Activated naive CD4-positive, alpha-beta T cell treated with anti-CD3 and anti-CD28 coated beads for 36 hours (primary cell): ENCODE measurements around the gene HIVEP1. TPM values are rescaled to one million over a fixed set of nuclear protein-coding genes. Genes with fewer than 3 reads are reported as not detected.

Source experiments
- CTCF ChIA-PET: fragments of 350-600 bp; sonication (Branson Sonifier 250); formaldehyde crosslinking; loops from one replicate; lab custom pipeline; 2021; ENCODE audit warnings: antibody characterized with exemption; lab: Charles Lee
- DNase-seq: peaks from one replicate; pipeline ENCODE4 v3.0.0-alpha.2; 2020
- H3K27ac Mint-ChIP-seq: one replicate; pipeline ENCODE4 v1.8.0; 2021; ENCODE audit warnings: mild to moderate bottlenecking, mixed read lengths
- H3K27me3 Mint-ChIP-seq: one replicate; pipeline ENCODE4 v1.8.0; 2021; ENCODE audit warnings: low read depth, mixed read lengths
- H3K36me3 Mint-ChIP-seq: one replicate; pipeline ENCODE4 v1.8.0; 2021; ENCODE audit warnings: low read depth, mixed read lengths
- H3K4me1 Mint-ChIP-seq: one replicate; pipeline ENCODE4 v1.8.0; 2021; ENCODE audit warnings: low read depth, mixed read lengths
- H3K4me3 Mint-ChIP-seq: one replicate; pipeline ENCODE4 v1.8.0; 2021; ENCODE audit warnings: mild to moderate bottlenecking, moderate library complexity, mixed read lengths
- H3K9me3 Mint-ChIP-seq: one replicate; pipeline ENCODE4 v1.8.0; 2021; ENCODE audit warnings: mixed read lengths
- intact Hi-C: fragments of 100-400 bp; cut with micrococcal nuclease; formaldehyde crosslinking; loops from one replicate; pipeline ENCODE4 v1.15.1; 2023
- total RNA-seq, 2 experiments: library from RNA; stranded (reverse); gene quantifications; one replicate each; pipeline ENCODE4 v1.2.3, GENCODE V29; 2021

The HIVEP1 gene
- total RNA-seq, 2 experiments from 2014 or later, result 43.6 to 47.9 TPM

GRCh38 chr6:12082368-12082767 lies 70.3 kb downstream of the HIVEP1 start:
- DNase-seq, result no peak
- Mint-ChIP-seq H3K27ac (no peak overlapping the region), H3K9me3 (no peaks in the 10 kb centered on the region), H3K4me1 (peaks cover 44% of the 10 kb centered on the region), H3K4me3 (no peak overlapping the region), H3K36me3 (peaks cover 7% of the 10 kb centered on the region), H3K27me3 (no peaks in the 10 kb centered on the region)
- intact Hi-C loops, result no loop called here
- CTCF ChIA-PET, result interaction anchor here (0.9 kb wide), 1 partner anchor 19 kb away, joined by 3 read pairs; no protein-coding TSS in a partner anchor

- no peaks in the 10 kb centered on the region for H3K27me3 Mint-ChIP-seq
- no peak for DNase-seq
- CTCF ChIA-PET, result interaction anchor here (0.8 to 0.9 kb wide), 3 partner anchors 9 to 153 kb away, joined by 3 read pairs; no protein-coding TSS in a partner anchor
- H3K9me3 Mint-ChIP-seq, result no peaks in the 10 kb centered on the region
- no peak overlapping the region for H3K4me3 Mint-ChIP-seq
- H3K27ac Mint-ChIP-seq, result no peak overlapping the region
- peaks cover 40% of the 10 kb centered on the region for H3K4me1 Mint-ChIP-seq
- intact Hi-C loops, result no loop called here
- no peaks in the 10 kb centered on the region for H3K36me3 Mint-ChIP-seq
Measured at GRCh38 chr6:12083302-12083701, 71.2 kb downstream of the HIVEP1 start.

- CTCF ChIA-PET, result interaction anchor here (0.7 to 0.9 kb wide), 3 partner anchors 8 to 154 kb away, joined by 3 read pairs; no protein-coding TSS in a partner anchor
- no peak for DNase-seq
- no peaks in the 10 kb centered on the region for H3K27me3 Mint-ChIP-seq
- intact Hi-C loops, result no loop called here
- no peak overlapping the region for H3K27ac Mint-ChIP-seq
- no peaks in the 10 kb centered on the region for H3K9me3 Mint-ChIP-seq
- peaks cover 40% of the 10 kb centered on the region for H3K4me1 Mint-ChIP-seq
- H3K36me3 Mint-ChIP-seq, result no peaks in the 10 kb centered on the region
- H3K4me3 Mint-ChIP-seq, result no peak overlapping the region
Measured at GRCh38 chr6:12083763-12084162, 71.7 kb downstream of the HIVEP1 start.

- no peak overlapping the region for H3K27ac Mint-ChIP-seq
- intact Hi-C loops, result no loop called here
- CTCF ChIA-PET, result no interaction called here
Measured at GRCh38 chr6:12084681-12085080, 72.6 kb downstream of the HIVEP1 start.

GRCh38 chr6:12088531-12088930 lies 76.4 kb downstream of the HIVEP1 start:
- CTCF ChIA-PET, result interaction anchor here (0.6 kb wide), 1 partner anchor 294 kb away, joined by 4 read pairs; no protein-coding TSS in a partner anchor
- H3K27me3 Mint-ChIP-seq, result no peaks in the 10 kb centered on the region

More at GRCh38 chr6:12084681-12085080, 72.6 kb downstream of the HIVEP1 start:
- Mint-ChIP-seq H3K27me3 (no peaks in the 10 kb centered on the region), H3K4me3 (no peak overlapping the region), H3K9me3 (no peaks in the 10 kb centered on the region), H3K36me3 (no peaks in the 10 kb centered on the region), H3K4me1 (peaks cover 40% of the 10 kb centered on the region)
- no peak for DNase-seq

GRCh38 chr6:12090714-12091113 lies 78.6 kb downstream of the HIVEP1 start:
- H3K27me3 Mint-ChIP-seq, result no peaks in the 10 kb centered on the region
- peaks cover 16% of the 10 kb centered on the region for H3K36me3 Mint-ChIP-seq
- intact Hi-C loops, result no loop called here
- peaks cover 4% of the 10 kb centered on the region for H3K9me3 Mint-ChIP-seq
- no peak overlapping the region for H3K27ac Mint-ChIP-seq
- CTCF ChIA-PET, result interaction anchor here (0.6 to 1.8 kb wide), 2 partner anchors 10 to 320 kb away, joined by 3 to 5 read pairs; no protein-coding TSS in a partner anchor
- DNase-seq, result no peak
- peaks cover 11% of the 10 kb centered on the region for H3K4me1 Mint-ChIP-seq
- no peak overlapping the region for H3K4me3 Mint-ChIP-seq

More at GRCh38 chr6:12088531-12088930, 76.4 kb downstream of the HIVEP1 start:
- H3K36me3 Mint-ChIP-seq, result peaks cover 13% of the 10 kb centered on the region
- H3K4me3 Mint-ChIP-seq, result no peak overlapping the region
- intact Hi-C loops, result no loop called here
- H3K27ac Mint-ChIP-seq, result no peak overlapping the region
- DNase-seq, result no peak
- peaks cover 4% of the 10 kb centered on the region for H3K9me3 Mint-ChIP-seq
- peaks cover 19% of the 10 kb centered on the region for H3K4me1 Mint-ChIP-seq

- CTCF ChIA-PET, result interaction anchor here (0.7 to 1.1 kb wide), 2 partner anchors 9 to 17 kb away, joined by 3 to 4 read pairs; no protein-coding TSS in a partner anchor
- intact Hi-C loops, result no loop called here
- Mint-ChIP-seq H3K9me3 (peaks cover 4% of the 10 kb centered on the region), H3K36me3 (peaks cover 16% of the 10 kb centered on the region), H3K4me3 (no peak overlapping the region), H3K27me3 (no peaks in the 10 kb centered on the region), H3K4me1 (peaks cover 19% of the 10 kb centered on the region), H3K27ac (no peak overlapping the region)
- no peak for DNase-seq
Measured at GRCh38 chr6:12092762-12093161, 80.7 kb downstream of the HIVEP1 start.

GRCh38 chr6:12094689-12095088 lies 82.6 kb downstream of the HIVEP1 start:
- intact Hi-C loops, result no loop called here
- no peak for DNase-seq

GRCh38 chr6:12096342-12096741 lies 84.2 kb downstream of the HIVEP1 start:
- Mint-ChIP-seq H3K27me3 (no peaks in the 10 kb centered on the region), H3K9me3 (peaks cover 4% of the 10 kb centered on the region), H3K4me3 (no peak overlapping the region), H3K36me3 (peaks cover 19% of the 10 kb centered on the region), H3K4me1 (peaks cover 38% of the 10 kb centered on the region), H3K27ac (no peak overlapping the region)
- CTCF ChIA-PET, result no interaction called here
- intact Hi-C loops, result no loop called here
- no peak for DNase-seq

More at GRCh38 chr6:12094689-12095088, 82.6 kb downstream of the HIVEP1 start:
- Mint-ChIP-seq H3K27me3 (no peaks in the 10 kb centered on the region), H3K4me3 (no peak overlapping the region), H3K27ac (no peak overlapping the region), H3K4me1 (peaks cover 26% of the 10 kb centered on the region), H3K9me3 (peaks cover 4% of the 10 kb centered on the region), H3K36me3 (peaks cover 23% of the 10 kb centered on the region)
- CTCF ChIA-PET, result interaction anchor here (0.6 kb wide), 1 partner anchor 302 kb away, joined by 3 read pairs; no protein-coding TSS in a partner anchor

- no peak for DNase-seq
- intact Hi-C loops, result no loop called here
- H3K27ac Mint-ChIP-seq, result no peak overlapping the region
- peaks cover 11% of the 10 kb centered on the region for H3K36me3 Mint-ChIP-seq
- CTCF ChIA-PET, result no interaction called here
- H3K9me3 Mint-ChIP-seq, result no peaks in the 10 kb centered on the region
- no peaks in the 10 kb centered on the region for H3K27me3 Mint-ChIP-seq
- peaks cover 49% of the 10 kb centered on the region for H3K4me1 Mint-ChIP-seq
- H3K4me3 Mint-ChIP-seq, result no peak overlapping the region
Measured at GRCh38 chr6:12097791-12098190, 85.7 kb downstream of the HIVEP1 start.

- CTCF ChIA-PET, result no interaction called here
- H3K4me1 Mint-ChIP-seq, result peaks cover 54% of the 10 kb centered on the region
- intact Hi-C loops, result no loop called here
Measured at GRCh38 chr6:12099623-12100338, 87.7 kb downstream of the HIVEP1 start.

GRCh38 chr6:12101048-12101447 lies 88.9 kb downstream of the HIVEP1 start:
- no peaks in the 10 kb centered on the region for H3K9me3 Mint-ChIP-seq
- DNase-seq, result no peak
- H3K4me1 Mint-ChIP-seq, result peaks cover 47% of the 10 kb centered on the region
- H3K27ac Mint-ChIP-seq, result no peak overlapping the region
- peaks cover 8% of the 10 kb centered on the region for H3K36me3 Mint-ChIP-seq
- no peaks in the 10 kb centered on the region for H3K27me3 Mint-ChIP-seq
- CTCF ChIA-PET, result interaction anchor here (0.6 to 1.2 kb wide), 4 partner anchors 11 to 808 kb away, joined by 3 to 5 read pairs (median 4); no protein-coding TSS in a partner anchor
- no peak overlapping the region for H3K4me3 Mint-ChIP-seq
- intact Hi-C loops, result no loop called here

More at GRCh38 chr6:12099623-12100338, 87.7 kb downstream of the HIVEP1 start:
- no peaks in the 10 kb centered on the region for H3K27me3 Mint-ChIP-seq
- peaks cover 11% of the 10 kb centered on the region for H3K36me3 Mint-ChIP-seq
- no peak overlapping the region for H3K4me3 Mint-ChIP-seq
- no peak overlapping the region for H3K27ac Mint-ChIP-seq
- no peak for DNase-seq
- H3K9me3 Mint-ChIP-seq, result no peaks in the 10 kb centered on the region
